ENCODE measurements around the gene DACT3. TPM values are rescaled to one million over a fixed set of nuclear protein-coding genes. Genes with fewer than 3 reads are reported as not detected.

DACT3 gene
- total RNA-seq, 1 donor from 2014 or later: 0.75 TPM

DNA sequence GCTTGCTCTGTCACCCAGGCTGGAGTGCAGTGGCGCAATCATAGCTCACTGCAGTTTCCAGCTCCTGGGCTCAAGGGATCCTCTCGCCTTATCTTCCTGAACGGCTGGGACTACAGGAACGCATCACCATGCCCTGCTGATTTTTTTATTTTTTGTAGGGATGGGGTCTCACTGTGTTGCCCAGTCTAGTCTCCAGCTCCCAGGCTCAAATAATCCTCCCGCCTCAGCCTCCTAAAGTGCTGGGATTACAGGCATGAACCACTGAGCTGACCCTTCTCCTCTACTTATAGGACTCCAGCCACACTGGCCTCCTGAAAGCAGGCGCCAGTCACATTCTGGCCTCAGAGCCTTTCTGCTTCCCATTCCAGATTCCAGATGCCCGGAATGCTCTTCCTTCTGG is 10.5 kb downstream of the DACT3 start:
- no peak for TF ChIP-seq EZH2 (IDR thresholded peaks at IDR 0.05)
- peaks cover 14% of the 10 kb centered on the region for H3K36me3 Mint-ChIP-seq
- peaks cover 74% of the 10 kb centered on the region for H3K27me3 ChIP-seq
- DNase-seq (ENCODE audit: low spot score): no peak
- no peaks in the 10 kb centered on the region for H3K9me3 ChIP-seq (ENCODE audit: low read depth)
- H3F3A ChIP-seq (ENCODE audit: low read depth): peaks cover 17% of the 10 kb centered on the region
- H3K79me2 ChIP-seq (ENCODE audit: low read depth): no peaks in the 10 kb centered on the region
- H2AFZ ChIP-seq (replicated peaks): no peak overlapping the region
- peaks cover 26% of the 10 kb centered on the region for H3K4me1 Mint-ChIP-seq
- H3K4me3 Mint-ChIP-seq: peak overlapping the region; percentile 44
- peaks cover 10% of the 10 kb centered on the region for H3K4me1 ChIP-seq
- no peak overlapping the region for H3K27ac Mint-ChIP-seq
- no peak overlapping the region for H3K27ac ChIP-seq
- H3K4me2 ChIP-seq: no peak overlapping the region
- peaks cover 7% of the 10 kb centered on the region for H4K20me1 ChIP-seq (ENCODE audit: low read depth)
- no peak overlapping the region for H3K9ac ChIP-seq
- no peaks in the 10 kb centered on the region for H3K36me3 ChIP-seq
- peaks cover 22% of the 10 kb centered on the region for H3K9me3 Mint-ChIP-seq
- H3K27me3 Mint-ChIP-seq (ENCODE audit: insufficient read depth, low read depth): peaks cover 43% of the 10 kb centered on the region
- no peak overlapping the region for H3K4me3 ChIP-seq

GRCh38 chr19:46648961-46649960 is 11.7 kb downstream of the DACT3 start:
- no peak overlapping the region for H3K4me2 ChIP-seq
- peaks cover 5% of the 10 kb centered on the region for H3F3A ChIP-seq (ENCODE audit: low read depth)
- no peak overlapping the region for H3K9ac ChIP-seq
- H4K20me1 ChIP-seq (ENCODE audit: low read depth): peaks cover 3% of the 10 kb centered on the region
- no peak overlapping the region for H3K4me3 ChIP-seq
- Mint-ChIP-seq H3K36me3 (peaks cover 14% of the 10 kb centered on the region), H3K27me3 (ENCODE audit: insufficient read depth, low read depth) (peaks cover 43% of the 10 kb centered on the region), H3K4me3 (no peak overlapping the region), H3K27ac (no peak overlapping the region), H3K9me3 (peaks cover 22% of the 10 kb centered on the region), H3K4me1 (peaks cover 18% of the 10 kb centered on the region)
- peaks cover 86% of the 10 kb centered on the region for H3K27me3 ChIP-seq
- H3K79me2 ChIP-seq (ENCODE audit: low read depth): no peaks in the 10 kb centered on the region
- no peaks in the 10 kb centered on the region for H3K9me3 ChIP-seq (ENCODE audit: low read depth)
- peaks cover 1% of the 10 kb centered on the region for H3K4me1 ChIP-seq
- H3K27ac ChIP-seq: no peak overlapping the region
- no peaks in the 10 kb centered on the region for H3K36me3 ChIP-seq
- DNase-seq (ENCODE audit: low spot score): peak; percentile 29
- peak; percentile 79 for TF ChIP-seq EZH2 (IDR thresholded peaks at IDR 0.05)
- TF ChIP-seq CTCF (IDR thresholded peaks at IDR 0.05): no peak
- TF ChIP-seq EZH2phosphoT487 (IDR thresholded peaks at IDR 0.05): peak; percentile 74
- H2AFZ ChIP-seq (replicated peaks): no peak overlapping the region

GRCh38 chr19:46648060-46648960 is 12.7 kb downstream of the DACT3 start:
- H3K9ac ChIP-seq: no peak overlapping the region
- peaks cover 93% of the 10 kb centered on the region for H3K27me3 ChIP-seq
- no peaks in the 10 kb centered on the region for H3K4me1 ChIP-seq
- TF ChIP-seq EZH2 (IDR thresholded peaks at IDR 0.05): peak; percentile 92
- TF ChIP-seq EZH2phosphoT487 (IDR thresholded peaks at IDR 0.05): peak; percentile 85
- TF ChIP-seq CTCF (IDR thresholded peaks at IDR 0.05): no peak
- no peak overlapping the region for H3K27ac Mint-ChIP-seq
- H3K4me3 ChIP-seq: no peak overlapping the region
- H3K27me3 Mint-ChIP-seq (ENCODE audit: insufficient read depth, low read depth): peaks cover 36% of the 10 kb centered on the region
- peaks cover 22% of the 10 kb centered on the region for H3K9me3 Mint-ChIP-seq
- no peak overlapping the region for H3K4me2 ChIP-seq
- no peaks in the 10 kb centered on the region for H3K36me3 ChIP-seq
- H3K4me3 Mint-ChIP-seq: peak overlapping the region; percentile 45
- no peaks in the 10 kb centered on the region for H3K9me3 ChIP-seq (ENCODE audit: low read depth)
- no peak overlapping the region for H3K27ac ChIP-seq
- DNase-seq (ENCODE audit: low spot score): no peak
- H3K4me1 Mint-ChIP-seq: peaks cover 12% of the 10 kb centered on the region
- peaks cover 14% of the 10 kb centered on the region for H3K36me3 Mint-ChIP-seq
- no peaks in the 10 kb centered on the region for H3F3A ChIP-seq (ENCODE audit: low read depth)
- no peaks in the 10 kb centered on the region for H4K20me1 ChIP-seq (ENCODE audit: low read depth)
- no peak overlapping the region for H2AFZ ChIP-seq (replicated peaks)
- no peaks in the 10 kb centered on the region for H3K79me2 ChIP-seq (ENCODE audit: low read depth)

Data from neural progenitor cell (in vitro differentiated cells).